Frontal cortex (tissue), 4 donors: ENCODE measurements around the gene PRSS53. TPM values are rescaled to one million over a fixed set of nuclear protein-coding genes. Genes with fewer than 3 reads are reported as not detected.
A peak's percentile ranks its signal among the peaks of the same experiment; 100 is the strongest.

Experiments
- DNase-seq, 2 donors: peaks; one replicate each; pipeline ENCODE4 v3.0.0; 2012; ENCODE audit warnings: low spot score in 2 of 2
- FAIRE-seq: peaks from 2 replicates; lab custom pipeline; 2012; peaks lifted over from hg19 to GRCh38; lab: Jason Lieb, UNC
- total RNA-seq: library from RNA; depleted of rRNA; stranded (reverse); fragments of >200 nt; gene quantifications from one replicate; pipeline ENCODE4 v1.2.3, GENCODE V29; 2014
- donor health status: control.
- donor health status: control.
- donor health status: control.

PRSS53 gene
- total RNA-seq, 1 donor from 2014 or later = 1.6 TPM

DNA sequence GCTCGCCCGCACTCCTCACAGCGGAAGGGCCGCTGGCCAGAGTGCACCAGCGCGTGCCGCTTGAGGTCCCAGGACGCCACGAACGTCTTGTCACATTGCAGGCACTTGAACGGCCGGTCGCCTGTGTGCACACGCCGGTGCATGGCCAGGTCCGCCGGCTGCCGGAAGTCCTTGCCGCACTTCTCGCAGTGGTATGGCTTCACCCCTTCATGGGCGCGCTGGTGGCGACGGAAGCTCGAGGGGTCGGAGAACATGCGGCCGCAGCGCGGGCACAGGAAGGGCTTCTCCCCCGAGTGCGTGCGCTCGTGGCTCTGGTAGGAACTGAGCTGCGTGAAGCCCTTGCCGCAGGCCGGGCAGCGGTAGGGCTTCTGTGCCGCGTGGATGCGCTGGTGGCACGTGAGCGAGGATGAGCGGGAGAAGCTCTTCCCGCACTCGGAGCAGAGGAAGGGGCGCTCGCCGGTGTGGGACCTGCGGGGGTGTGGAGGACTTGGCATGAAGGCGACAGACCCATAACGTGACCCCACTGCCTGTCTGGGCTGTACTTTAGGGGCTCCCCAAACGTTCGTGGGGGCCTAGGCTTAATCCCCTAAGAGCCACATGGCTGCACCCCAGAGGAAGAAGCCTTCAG, 26.8 kb downstream of the PRSS53 start:
- DNase-seq (no peak), FAIRE-seq (no peak)

GRCh38 chr16:31061126-31061812, 27.5 kb downstream of the PRSS53 start:
- FAIRE-seq (no peak), DNase-seq (no peak)

GRCh38 chr16:31055613-31056012, 33.1 kb downstream of the PRSS53 start:
- no peak for DNase-seq
- no peak for FAIRE-seq

- DNase-seq (no peak), FAIRE-seq (no peak)
Measured at GRCh38 chr16:31052114-31052513, 36.6 kb downstream of the PRSS53 start.

DNA sequence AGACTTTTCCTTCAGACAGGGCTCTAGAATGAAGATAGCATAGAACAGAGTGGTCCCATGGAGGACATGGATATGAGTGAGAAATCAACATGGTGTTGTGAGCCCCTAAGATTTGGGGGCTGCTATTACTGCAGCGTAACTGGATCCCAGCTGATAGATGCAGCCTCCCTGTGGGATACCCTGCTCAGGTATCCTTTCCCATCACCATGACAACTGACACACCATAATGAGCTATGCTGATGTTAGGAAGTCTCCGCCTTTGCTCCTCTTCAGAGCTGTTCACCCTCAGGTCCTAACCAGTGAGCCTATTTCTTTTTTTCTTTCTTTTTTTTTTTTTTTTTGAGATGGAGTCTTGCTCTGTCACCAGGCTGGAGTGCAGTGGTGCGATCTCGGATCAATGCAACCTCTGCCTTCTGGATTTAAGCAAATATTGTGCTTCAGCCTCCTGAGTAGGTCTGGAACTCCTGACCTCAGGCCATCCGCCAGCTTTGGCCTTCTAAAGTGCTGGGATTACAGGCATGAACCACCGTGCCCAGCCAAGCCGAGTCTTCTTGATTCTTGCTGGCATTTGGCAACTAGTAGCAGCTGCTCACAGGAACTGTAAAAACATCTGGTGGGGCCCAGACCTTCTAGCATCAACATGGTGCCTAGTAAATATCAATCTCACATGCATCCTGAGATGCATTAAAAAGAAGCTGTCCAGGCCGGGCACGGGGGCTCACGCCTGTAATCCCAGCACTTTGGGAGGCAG, 38.3 kb downstream of the PRSS53 start:
- FAIRE-seq = no peak
- DNase-seq = no peak

DNA sequence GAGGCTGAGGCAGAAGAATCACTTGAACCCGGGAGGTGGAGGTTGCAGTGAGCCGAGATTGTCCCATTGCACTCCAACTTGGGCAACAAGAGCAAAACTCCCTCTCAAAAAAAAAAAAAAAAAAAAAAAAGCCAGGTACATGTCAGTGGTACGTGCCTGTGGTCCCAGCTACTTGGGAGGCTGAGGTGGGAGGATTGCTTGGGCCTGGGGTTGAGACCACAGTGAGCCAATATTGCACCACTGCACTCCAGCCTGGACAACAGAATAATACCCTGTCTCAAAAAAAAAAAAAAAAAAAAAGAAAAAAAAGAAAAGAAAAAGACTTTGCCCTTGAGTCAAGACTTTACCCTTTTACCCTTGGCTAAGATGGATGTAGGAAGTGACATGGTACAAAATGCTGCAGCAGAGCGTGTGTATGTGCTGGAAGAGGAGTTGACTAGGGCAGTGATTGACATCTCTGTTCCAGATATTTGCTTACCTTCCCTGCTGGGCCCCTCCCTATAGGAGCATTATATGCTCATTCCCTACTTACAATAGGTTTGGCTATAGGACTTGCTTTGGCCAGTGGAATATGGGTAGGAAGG, 44.8 kb downstream of the PRSS53 start:
- DNase-seq (no peak), FAIRE-seq (no peak)

DNA sequence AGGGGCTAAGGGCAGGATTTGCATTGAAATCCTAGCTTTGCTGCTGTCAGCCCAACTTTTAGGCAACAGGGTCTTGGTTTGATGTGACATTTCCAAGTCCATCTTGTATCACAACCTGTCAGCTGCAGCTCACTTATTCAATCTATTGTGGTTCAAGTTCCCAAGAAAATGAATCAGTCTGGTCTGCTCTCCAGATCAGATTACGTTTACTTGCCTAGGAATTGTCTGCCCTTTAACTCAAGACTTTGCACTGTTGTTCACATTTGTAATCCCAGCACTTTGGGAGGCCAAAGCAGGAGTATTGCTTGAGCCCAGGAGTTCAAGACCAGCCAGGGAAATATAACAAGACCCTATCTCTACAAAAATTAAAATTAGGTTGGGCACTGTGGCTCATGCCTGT, 45.4 kb downstream of the PRSS53 start:
- DNase-seq = no peak
- no peak for FAIRE-seq

DNA sequence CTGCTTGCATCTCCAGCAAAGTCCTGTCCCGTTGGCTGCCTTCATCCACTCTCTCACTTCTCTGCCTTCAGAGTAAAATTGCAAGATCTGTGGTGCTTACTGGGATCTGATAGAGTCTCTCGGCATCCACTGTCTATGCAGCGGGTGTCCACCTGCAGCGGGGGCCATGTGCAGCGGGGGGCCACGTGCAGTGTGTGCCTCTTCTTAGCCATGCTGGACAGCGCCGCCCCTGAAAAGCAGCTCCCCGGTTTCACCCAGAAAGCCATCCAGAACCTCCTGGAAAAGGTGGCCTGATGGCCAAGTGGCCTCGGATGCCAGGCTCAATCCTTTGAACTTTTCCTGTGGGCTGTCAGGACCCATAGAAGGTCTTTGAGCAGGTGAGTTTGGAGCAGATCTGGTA, 45.9 kb downstream of the PRSS53 start:
- FAIRE-seq (no peak), DNase-seq (no peak)

- DNase-seq = no peak
- no peak for FAIRE-seq
Measured at GRCh38 chr16:31038993-31039392, 49.8 kb downstream of the PRSS53 start.

- DNase-seq = no peak
- FAIRE-seq = no peak
Measured at GRCh38 chr16:31036691-31037090, 52.1 kb downstream of the PRSS53 start.

- no peak for FAIRE-seq
Measured at GRCh38 chr16:31033709-31034492, 54.8 kb downstream of the PRSS53 start.

More at GRCh38 chr16:31033709-31034492, 54.8 kb downstream of the PRSS53 start:
- peak; percentile 88 to 91 for DNase-seq

Other genes with a start within 250 kb of the PRSS53 start
- gene BCL7C, start 194.9 kb downstream of the PRSS53 start, total RNA-seq = 41.6 TPM
- 0.41 TPM for gene CTF1, start 192.3 kb downstream of the PRSS53 start, total RNA-seq
- 66.4 TPM for gene FBXL19, start 165.4 kb downstream of the PRSS53 start, total RNA-seq
- 4.1 TPM for gene ORAI3, start 139.9 kb downstream of the PRSS53 start, total RNA-seq
- 1.6 TPM for gene SETD1A, start 131.2 kb downstream of the PRSS53 start, total RNA-seq
- gene HSD3B7, start 103.7 kb downstream of the PRSS53 start, total RNA-seq = 2.0 TPM
- gene STX1B, start 78.3 kb downstream of the PRSS53 start, total RNA-seq = 11.4 TPM
- gene STX4, start 55.4 kb downstream of the PRSS53 start, total RNA-seq = 13.9 TPM
- gene ZNF668, start 14.7 kb downstream of the PRSS53 start, total RNA-seq = 9.0 TPM
- 14.7 TPM for gene ZNF646, start 14.5 kb downstream of the PRSS53 start, total RNA-seq
- gene VKORC1, start 5.9 kb upstream of the PRSS53 start, total RNA-seq = 35.9 TPM
- 11.4 TPM for gene BCKDK, start 19.4 kb upstream of the PRSS53 start, total RNA-seq
- 47.7 TPM for gene KAT8, start 28.7 kb upstream of the PRSS53 start, total RNA-seq
- not detected for gene PRSS8, start 46.8 kb upstream of the PRSS53 start, total RNA-seq
- gene PRSS36, start 61.1 kb upstream of the PRSS53 start, total RNA-seq = 1.6 TPM
- 36.3 TPM for gene FUS, start 91.2 kb upstream of the PRSS53 start, total RNA-seq
- gene PYCARD, start 113.8 kb upstream of the PRSS53 start, total RNA-seq = 1.6 TPM
- gene TRIM72, start 125.2 kb upstream of the PRSS53 start, total RNA-seq = 1.2 TPM
- gene PYDC1, start 128.2 kb upstream of the PRSS53 start, total RNA-seq = 0.41 TPM
- gene ITGAM, start 171.0 kb upstream of the PRSS53 start, total RNA-seq = 2.0 TPM